Measurements from ENCODE around the gene WNT9B. TPM values are rescaled to one million over a fixed set of nuclear protein-coding genes. Genes with fewer than 3 reads are reported as not detected.

WNT9B gene
- total and polyA plus RNA-seq, 2 of the 13 experiments (the other 11 are each of a cell fraction or from before 2014, with no cell fraction given) = not detected

DNA sequence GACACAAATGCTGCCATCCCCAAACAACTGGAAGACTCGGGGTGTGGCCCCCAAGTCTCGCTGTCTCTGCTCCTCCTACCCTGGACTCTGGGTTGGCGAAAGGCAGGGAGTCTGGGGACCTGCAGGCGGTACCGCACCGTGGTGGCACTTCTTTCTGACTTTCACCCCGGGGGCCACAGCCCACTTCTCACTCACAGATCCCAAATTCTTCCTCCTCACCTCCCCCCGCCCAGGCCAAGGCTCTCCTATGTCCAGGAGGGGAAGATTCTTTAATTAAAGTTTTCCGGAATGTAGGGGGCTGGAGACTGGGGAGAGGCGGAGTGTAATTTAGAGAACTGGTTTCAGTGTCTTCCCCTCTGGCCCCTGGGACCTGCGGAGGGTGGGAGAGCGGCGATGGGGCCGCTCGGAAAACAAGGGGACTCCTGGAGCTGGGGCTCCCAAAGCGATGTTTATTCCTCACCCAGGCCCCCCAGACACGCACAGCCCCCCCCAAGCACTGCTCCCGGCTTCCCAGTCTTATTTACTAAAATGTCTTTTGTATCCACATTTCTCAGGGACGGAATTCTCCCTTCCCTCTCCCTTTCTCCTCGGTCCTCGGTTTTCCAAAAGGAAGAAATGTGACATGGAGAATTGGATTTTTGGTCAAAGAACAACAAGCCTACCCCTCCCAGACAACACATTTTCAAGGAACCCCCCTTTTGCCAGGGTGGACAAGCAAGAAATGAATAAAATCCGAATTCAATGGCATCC, 34.1 kb upstream of the WNT9B start:
- Histone ChIP-seq H3K36me3 (replicated peaks in 1 of 2; ENCODE audit: control insufficient read depth in 1 of 2, insufficient read depth in 2 of 2, low read length in 2 of 2) (no peaks in the 10 kb centered on the region), H4K20me1 (ENCODE audit: insufficient read depth, low read length) (no peaks in the 10 kb centered on the region), H2AFZ (ENCODE audit: low read length) (no peak overlapping the region), H3K9ac (ENCODE audit: insufficient read depth, low read depth, low read length) (no peak overlapping the region), H3K27ac (ENCODE audit: extremely low read length, insufficient read depth, low read length) (no peak overlapping the region), H3K4me3 (replicated peaks in 1 of 3; ENCODE audit: insufficient read depth in 1 of 3, low read depth in 2 of 3, low read length in 3 of 3) (no peak overlapping the region), H3K4me2 (ENCODE audit: low read depth, low read length) (no peak overlapping the region), H3K4me1 (ENCODE audit: insufficient read depth, low read length) (peaks cover 35% of the 10 kb centered on the region), H3K27me3 (ENCODE audit: control insufficient read depth in 1 of 2, insufficient read depth in 2 of 2, low read length in 2 of 2) (peaks cover 13 to 86% of the 10 kb centered on the region in 2 experiments), H3K9me3 (ENCODE audit: low read length) (no peaks in the 10 kb centered on the region), H3K79me2 (ENCODE audit: insufficient read depth, low read length) (no peaks in the 10 kb centered on the region)
- DNase-seq (ENCODE audit: low spot score) (no peak), FAIRE-seq (no peak), ATAC-seq (no peak)
- WGBS (ENCODE audit: low lambda C conversion rate) = 47% methylated on average over 22 of the region's 22 CpGs
- POLR2A ChIA-PET = no interaction called here
- in situ Hi-C loops (cut with HindIII; ENCODE audit: extremely low pct_ligation_motif_present, low pct_unique_long_range_greater_than_20kb) (no loop called here), intact Hi-C loops (cut with micrococcal nuclease; ENCODE audit: unreplicated experiment) (no loop called here)
- no TSS peak for BruUV-seq (replicated peaks)
- TF ChIP-seq SRSF1 (optimal IDR thresholded peaks at IDR 0.05; ENCODE audit: low read depth, low read length) (no peak), YEATS2 (CRISPR knock-in tag; IDR thresholded peaks at IDR 0.05; ENCODE audit: borderline replicate concordance) (no peak), MLLT10 (CRISPR knock-in tag; IDR thresholded peaks at IDR 0.05) (no peak), MAFF (IDR thresholded peaks at IDR 0.05; ENCODE audit: low read depth, low read length) (no peak), TARDBP (CRISPR knock-in tag; IDR thresholded peaks at IDR 0.05) (no peak), U2AF1 (optimal IDR thresholded peaks at IDR 0.05; ENCODE audit: low read depth, low read length) (no peak), KDM4B (CRISPR knock-in tag; IDR thresholded peaks at IDR 0.05) (no peak), HNRNPLL (IDR thresholded peaks at IDR 0.05; ENCODE audit: low read depth, low read length, poor library complexity, severe bottlenecking) (no peak), NFKBIZ (CRISPR knock-in tag; IDR thresholded peaks at IDR 0.05) (no peak), HOXD1 (CRISPR knock-in tag; IDR thresholded peaks at IDR 0.05) (no peak), SATB2 (CRISPR knock-in tag; IDR thresholded peaks at IDR 0.05) (no peak), SAFB2 (CRISPR knock-in tag; IDR thresholded peaks at IDR 0.05; ENCODE audit: borderline replicate concordance, low read depth) (no peak), ZNF205 (CRISPR knock-in tag; IDR thresholded peaks at IDR 0.05) (no peak), ZFX (CRISPR knock-in tag; IDR thresholded peaks at IDR 0.05; ENCODE audit: low read depth) (no peak), ZNF24 (IDR thresholded peaks at IDR 0.05) (no peak)
- TF ChIP-seq, protein P1, sequence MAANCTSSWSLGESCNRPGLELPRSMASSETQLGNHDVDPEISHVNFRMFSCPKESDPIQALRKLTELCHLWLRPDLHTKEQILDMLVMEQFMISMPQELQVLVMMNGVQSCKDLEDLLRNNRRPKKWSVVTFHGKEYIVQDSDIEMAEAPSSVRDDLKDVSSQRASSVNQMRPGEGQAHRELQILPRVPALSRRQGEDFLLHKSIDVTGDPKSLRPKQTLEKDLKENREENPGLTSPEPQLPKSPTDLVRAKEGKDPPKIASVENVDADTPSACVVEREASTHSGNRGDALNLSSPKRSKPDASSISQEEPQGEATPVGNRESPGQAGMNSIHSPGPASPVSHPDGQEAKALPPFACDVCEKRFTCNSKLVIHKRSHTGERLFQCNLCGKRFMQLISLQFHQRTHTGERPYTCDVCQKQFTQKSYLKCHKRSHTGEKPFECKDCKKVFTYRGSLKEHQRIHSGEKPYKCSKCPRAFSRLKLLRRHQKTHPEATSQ (CRISPR knock-in tag; IDR thresholded peaks at IDR 0.05; ENCODE audit: borderline replicate concordance) = no peak
- TF ChIP-seq, protein P2, sequence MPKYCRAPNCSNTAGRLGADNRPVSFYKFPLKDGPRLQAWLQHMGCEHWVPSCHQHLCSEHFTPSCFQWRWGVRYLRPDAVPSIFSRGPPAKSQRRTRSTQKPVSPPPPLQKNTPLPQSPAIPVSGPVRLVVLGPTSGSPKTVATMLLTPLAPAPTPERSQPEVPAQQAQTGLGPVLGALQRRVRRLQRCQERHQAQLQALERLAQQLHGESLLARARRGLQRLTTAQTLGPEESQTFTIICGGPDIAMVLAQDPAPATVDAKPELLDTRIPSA (CRISPR knock-in tag; IDR thresholded peaks at IDR 0.05; ENCODE audit: borderline replicate concordance) = no peak
- TF ChIP-seq, protein P3, sequence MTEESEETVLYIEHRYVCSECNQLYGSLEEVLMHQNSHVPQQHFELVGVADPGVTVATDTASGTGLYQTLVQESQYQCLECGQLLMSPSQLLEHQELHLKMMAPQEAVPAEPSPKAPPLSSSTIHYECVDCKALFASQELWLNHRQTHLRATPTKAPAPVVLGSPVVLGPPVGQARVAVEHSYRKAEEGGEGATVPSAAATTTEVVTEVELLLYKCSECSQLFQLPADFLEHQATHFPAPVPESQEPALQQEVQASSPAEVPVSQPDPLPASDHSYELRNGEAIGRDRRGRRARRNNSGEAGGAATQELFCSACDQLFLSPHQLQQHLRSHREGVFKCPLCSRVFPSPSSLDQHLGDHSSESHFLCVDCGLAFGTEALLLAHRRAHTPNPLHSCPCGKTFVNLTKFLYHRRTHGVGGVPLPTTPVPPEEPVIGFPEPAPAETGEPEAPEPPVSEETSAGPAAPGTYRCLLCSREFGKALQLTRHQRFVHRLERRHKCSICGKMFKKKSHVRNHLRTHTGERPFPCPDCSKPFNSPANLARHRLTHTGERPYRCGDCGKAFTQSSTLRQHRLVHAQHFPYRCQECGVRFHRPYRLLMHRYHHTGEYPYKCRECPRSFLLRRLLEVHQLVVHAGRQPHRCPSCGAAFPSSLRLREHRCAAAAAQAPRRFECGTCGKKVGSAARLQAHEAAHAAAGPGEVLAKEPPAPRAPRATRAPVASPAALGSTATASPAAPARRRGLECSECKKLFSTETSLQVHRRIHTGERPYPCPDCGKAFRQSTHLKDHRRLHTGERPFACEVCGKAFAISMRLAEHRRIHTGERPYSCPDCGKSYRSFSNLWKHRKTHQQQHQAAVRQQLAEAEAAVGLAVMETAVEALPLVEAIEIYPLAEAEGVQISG (CRISPR knock-in tag; IDR thresholded peaks at IDR 0.05) = no peak
- TF ChIP-seq, protein P4, sequence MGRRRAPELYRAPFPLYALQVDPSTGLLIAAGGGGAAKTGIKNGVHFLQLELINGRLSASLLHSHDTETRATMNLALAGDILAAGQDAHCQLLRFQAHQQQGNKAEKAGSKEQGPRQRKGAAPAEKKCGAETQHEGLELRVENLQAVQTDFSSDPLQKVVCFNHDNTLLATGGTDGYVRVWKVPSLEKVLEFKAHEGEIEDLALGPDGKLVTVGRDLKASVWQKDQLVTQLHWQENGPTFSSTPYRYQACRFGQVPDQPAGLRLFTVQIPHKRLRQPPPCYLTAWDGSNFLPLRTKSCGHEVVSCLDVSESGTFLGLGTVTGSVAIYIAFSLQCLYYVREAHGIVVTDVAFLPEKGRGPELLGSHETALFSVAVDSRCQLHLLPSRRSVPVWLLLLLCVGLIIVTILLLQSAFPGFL (CRISPR knock-in tag; IDR thresholded peaks at IDR 0.05) = no peak
- CTCF ChIA-PET (ENCODE audit: low intra/inter-chr PET ratio, low total read pairs) = no interaction called here
